Lung (tissue), 12 donors: ENCODE data around the gene PRKCD. TPM values are rescaled to one million over a fixed set of nuclear protein-coding genes. Genes with fewer than 3 reads are reported as not detected.

Experiments used
- ATAC-seq: fragments of 200-7000 bp; cut with Tn5 transposase; one replicate; pipeline ENCODE4 v1.9.1; 2020; ENCODE audit warnings: moderate number of reproducible peaks; ENCODE audit not compliant: insufficient read depth, low FRiP score
- DNase-seq, 3 donors: peaks; one replicate each; pipeline ENCODE4 v3.0.0-alpha.2; 2013 to 2017
- H3K27ac ChIP-seq, 2 donors: one replicate each; pipeline ENCODE4 v1.5.1; 2013; ENCODE audit warnings: mild to moderate bottlenecking in 2 of 2, moderate library complexity in 2 of 2, control low read depth in 1 of 2, inconsistent platforms in 1 of 2, low read depth in 1 of 2, low read length in 1 of 2
- H3K27me3 ChIP-seq, 3 donors: one replicate each; pipeline ENCODE4 v1.5.1; 2013; ENCODE audit warnings: low read length in 2 of 3; ENCODE audit not compliant: control insufficient read depth in 3 of 3, insufficient read depth in 3 of 3
- H3K36me3 ChIP-seq, 4 donors: one replicate each; pipeline ENCODE4 v1.5.1; 2013; ENCODE audit warnings: low read length in 4 of 4, mild to moderate bottlenecking in 1 of 4, moderate library complexity in 1 of 4; ENCODE audit not compliant: control insufficient read depth in 4 of 4, insufficient read depth in 4 of 4
- H3K4me1 ChIP-seq, 5 donors: one replicate each; pipeline ENCODE4 v1.5.1; 2013; ENCODE audit warnings: low read length in 5 of 5, mild to moderate bottlenecking in 2 of 5, moderate library complexity in 1 of 5; ENCODE audit not compliant: control insufficient read depth in 5 of 5, insufficient read depth in 5 of 5
- H3K4me3 ChIP-seq: one replicate; pipeline ENCODE4 v1.5.1; 2013; ENCODE audit warnings: mild to moderate bottlenecking, control low read depth, moderate library complexity
- H3K9ac ChIP-seq, 2 donors: one replicate each; pipeline ENCODE4 v1.5.1; 2013; ENCODE audit warnings: low read length in 2 of 2, control low read depth in 1 of 2; ENCODE audit not compliant: insufficient read depth in 1 of 2
- H3K9me3 ChIP-seq, 4 donors: one replicate each; pipeline ENCODE4 v1.5.1; 2013; ENCODE audit warnings: low read length in 3 of 4, mild to moderate bottlenecking in 1 of 4, moderate library complexity in 1 of 4; ENCODE audit not compliant: control insufficient read depth in 4 of 4, insufficient read depth in 3 of 4
- WGBS, 2 donors: extraction: QIAGEN DNeasy Blood & Tissue Kit; methylation state at CpG; one replicate each; pipeline ENCODE4 v1.1.7; 2013; 5-methylcytosine and 5-hydroxymethylcytosine counted together
- polyA plus RNA-seq, 2 donors: library from polyadenylated mRNA; stranded (reverse); fragments of 200-250 nt; gene quantifications; one replicate each; pipeline ENCODE4 v1.2.1, GENCODE V29; 2013
- total RNA-seq, 2 donors: library from RNA; depleted of rRNA in 1 of 2; stranded (reverse); fragments of >200 nt in 1 of 2; gene quantifications; one replicate each; pipeline ENCODE4 v1.2.1, GENCODE V29; 2014 to 2021
- TF ChIP-seq, protein P1 (sequence below): IDR thresholded peaks from 2 replicates; pipeline ENCODE4 v1.5.1; 2012; ENCODE audit warnings: mild to moderate bottlenecking; ENCODE audit errors: control extremely low read depth, extremely low read depth
- donor health status: control.
- donor health status: control.
- donor health status: Bipolar disorder and iron deficiency.
- donor health status: healthy.
- donor health status: DM: yes; HTN: yes; CAD: no.

PRKCD gene
- total and polyA plus RNA-seq, 4 donors: 34.9 to 85.2 (median 65.9) TPM

DNA sequence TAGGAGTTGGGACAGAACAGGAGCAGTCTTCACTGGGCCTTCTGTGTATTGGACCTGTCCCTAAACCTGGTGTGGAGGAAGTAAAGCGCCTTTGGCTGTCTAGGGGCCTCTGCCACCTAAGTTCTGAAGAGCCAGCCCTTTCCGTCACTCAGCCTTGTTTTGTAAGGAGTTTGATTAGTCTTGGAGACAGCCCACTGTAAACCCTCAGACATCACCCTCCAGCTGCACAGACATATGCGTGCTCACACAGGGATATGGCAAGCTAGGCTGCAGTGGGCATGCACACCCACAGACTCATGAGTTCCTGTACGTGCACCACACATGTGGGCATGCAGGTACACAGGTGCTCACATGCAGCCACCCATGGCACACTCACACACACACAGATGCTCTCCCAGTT is 5.2 kb downstream of the PRKCD start:
- no peaks in the 10 kb centered on the region for H3K9me3 ChIP-seq
- H3K27ac ChIP-seq: peak overlapping the region in 1 of 2 donors; percentile 89
- TF ChIP-seq, protein P1, sequence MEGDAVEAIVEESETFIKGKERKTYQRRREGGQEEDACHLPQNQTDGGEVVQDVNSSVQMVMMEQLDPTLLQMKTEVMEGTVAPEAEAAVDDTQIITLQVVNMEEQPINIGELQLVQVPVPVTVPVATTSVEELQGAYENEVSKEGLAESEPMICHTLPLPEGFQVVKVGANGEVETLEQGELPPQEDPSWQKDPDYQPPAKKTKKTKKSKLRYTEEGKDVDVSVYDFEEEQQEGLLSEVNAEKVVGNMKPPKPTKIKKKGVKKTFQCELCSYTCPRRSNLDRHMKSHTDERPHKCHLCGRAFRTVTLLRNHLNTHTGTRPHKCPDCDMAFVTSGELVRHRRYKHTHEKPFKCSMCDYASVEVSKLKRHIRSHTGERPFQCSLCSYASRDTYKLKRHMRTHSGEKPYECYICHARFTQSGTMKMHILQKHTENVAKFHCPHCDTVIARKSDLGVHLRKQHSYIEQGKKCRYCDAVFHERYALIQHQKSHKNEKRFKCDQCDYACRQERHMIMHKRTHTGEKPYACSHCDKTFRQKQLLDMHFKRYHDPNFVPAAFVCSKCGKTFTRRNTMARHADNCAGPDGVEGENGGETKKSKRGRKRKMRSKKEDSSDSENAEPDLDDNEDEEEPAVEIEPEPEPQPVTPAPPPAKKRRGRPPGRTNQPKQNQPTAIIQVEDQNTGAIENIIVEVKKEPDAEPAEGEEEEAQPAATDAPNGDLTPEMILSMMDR: no peak
- 53 to 73% methylated on average over 4 of the region's 4 CpGs for WGBS, 2 donors
- H3K9ac ChIP-seq: no peak overlapping the region
- DNase-seq: no peak
- H3K27me3 ChIP-seq: no peaks in the 10 kb centered on the region
- ATAC-seq: no peak
- peaks cover 0 to 9% (median 0%) of the 10 kb centered on the region in 4 donors for H3K36me3 ChIP-seq
- no peak overlapping the region for H3K4me3 ChIP-seq
- peaks cover 0 to 40% (median 31%) of the 10 kb centered on the region in 5 donors for H3K4me1 ChIP-seq

DNA sequence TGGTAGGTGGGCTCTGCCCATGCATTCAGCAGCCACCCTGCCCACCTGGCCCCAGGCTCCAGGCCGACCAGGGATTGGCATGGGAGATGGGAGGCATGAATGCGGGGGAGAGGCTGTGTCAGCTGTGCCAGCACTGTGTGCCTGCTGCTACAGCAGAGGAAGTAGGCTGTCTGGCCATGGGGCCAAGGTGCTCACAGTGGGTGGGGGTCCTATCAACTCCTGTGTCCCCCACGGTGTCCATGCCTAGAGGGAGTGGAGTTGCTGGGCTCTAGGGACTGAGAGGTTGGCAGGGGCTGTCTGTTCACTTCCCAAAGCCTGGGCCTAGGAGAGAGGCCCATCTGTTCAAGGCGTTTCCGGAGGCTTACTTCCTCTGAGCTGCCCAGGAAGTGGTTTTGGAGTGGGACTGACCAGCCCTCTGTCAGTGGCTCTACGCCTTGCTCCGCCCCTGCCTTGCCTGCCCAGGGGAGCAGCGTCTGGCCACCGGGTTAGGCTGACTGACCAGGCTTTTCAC is 5.8 kb downstream of the PRKCD start:
- Histone ChIP-seq H3K27ac (peak overlapping the region in 1 of 2 donors; percentile 89), H3K4me3 (no peak overlapping the region)
- TF ChIP-seq, protein P1: no peak

DNA sequence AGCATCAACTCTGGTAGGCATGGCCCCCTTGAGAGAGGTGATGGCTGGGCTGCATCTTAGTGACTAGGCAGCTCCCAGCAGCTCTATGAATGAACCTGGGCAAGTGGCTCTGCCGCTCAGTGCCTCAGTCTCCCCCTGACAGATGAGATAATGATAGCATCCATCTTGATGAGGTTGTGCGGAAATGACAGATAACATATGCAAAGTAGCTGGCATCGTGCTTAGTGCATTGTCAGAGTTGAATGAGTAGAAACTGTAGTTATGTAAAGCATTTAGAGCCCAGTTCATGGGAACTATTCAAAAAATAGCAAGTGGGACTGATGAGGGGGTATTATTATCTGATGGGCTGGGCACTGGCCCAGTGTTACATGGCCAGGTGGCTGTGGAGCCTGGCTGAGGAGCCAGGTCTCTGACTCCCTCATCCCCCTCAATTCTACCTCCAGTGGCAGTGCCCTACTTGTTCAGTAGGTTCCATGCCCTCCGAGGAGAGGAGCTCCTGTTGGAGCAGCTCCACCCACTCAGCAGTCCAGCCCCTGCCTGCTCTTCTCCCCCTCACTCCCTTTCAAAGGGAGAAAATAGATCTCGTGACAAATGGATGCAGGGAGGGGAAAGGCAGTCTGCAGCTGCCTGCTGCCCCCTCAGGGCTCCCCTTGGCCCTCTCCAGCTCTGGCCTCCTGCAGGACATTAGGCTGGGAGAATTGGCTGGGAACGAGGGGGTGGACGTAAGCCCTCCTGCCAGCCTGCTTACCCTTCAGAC is 6.6 kb downstream of the PRKCD start:
- Histone ChIP-seq H3K27ac (peak overlapping the region in 1 of 2 donors; percentile 89), H3K4me1 (peaks cover 0 to 36% (median 33%) of the 10 kb centered on the region in 5 donors), H3K9ac (no peak overlapping the region), H3K4me3 (no peak overlapping the region), H3K27me3 (no peaks in the 10 kb centered on the region), H3K36me3 (peaks cover 0 to 9% (median 0%) of the 10 kb centered on the region in 4 donors), H3K9me3 (no peaks in the 10 kb centered on the region)
- ATAC-seq: no peak
- TF ChIP-seq, protein P1: no peak
- no peak for DNase-seq
- 55 to 79% methylated on average over 7 of the region's 7 CpGs for WGBS, 2 donors

More for the DNA sequence above, 5.8 kb downstream of the PRKCD start:
- Histone ChIP-seq H3K9ac (no peak overlapping the region), H3K36me3 (peaks cover 0 to 9% (median 0%) of the 10 kb centered on the region in 4 donors), H3K9me3 (no peaks in the 10 kb centered on the region), H3K4me1 (peaks cover 0 to 40% (median 31%) of the 10 kb centered on the region in 5 donors), H3K27me3 (no peaks in the 10 kb centered on the region)
- ATAC-seq (peak; percentile 75), DNase-seq (peak; percentile 42 to 69 (median 44))
- WGBS, 2 donors: 17 to 19% methylated on average over 9 of the region's 9 CpGs
